ENCODE data around the gene SCP2D1. TPM values are rescaled to one million over a fixed set of nuclear protein-coding genes. Genes with fewer than 3 reads are reported as not detected.

Gene SCP2D1
- total and polyA plus RNA-seq, 4 donors = not detected

GRCh38 chr20:18837718-18838117 is 24.1 kb downstream of the SCP2D1 start:
- no peak for TF ChIP-seq CTCF (IDR thresholded peaks at IDR 0.05; ENCODE audit: control extremely low read depth, extremely low read depth)
- H3K4me1 ChIP-seq (ENCODE audit: control insufficient read depth in 5 of 5, insufficient read depth in 5 of 5, low read length in 5 of 5) = no peaks in the 10 kb centered on the region
- WGBS, 2 donors = 62 to 75% methylated on average over 3 of the region's 3 CpGs
- no peak overlapping the region for H3K4me3 ChIP-seq
- DNase-seq (peak in 2 of 3 donors; percentile 1 to 17), ATAC-seq (ENCODE audit: insufficient read depth, low FRiP score) (no peak)
- peaks cover 0 to 2% (median 0%) of the 10 kb centered on the region in 4 donors for H3K9me3 ChIP-seq (ENCODE audit: control insufficient read depth in 4 of 4, insufficient read depth in 3 of 4, low read length in 3 of 4)
- no peak overlapping the region for H3K9ac ChIP-seq (ENCODE audit: insufficient read depth in 1 of 2, low read length in 2 of 2)
- H3K36me3 ChIP-seq (ENCODE audit: control insufficient read depth in 4 of 4, insufficient read depth in 4 of 4, low read length in 4 of 4) = no peaks in the 10 kb centered on the region
- H3K27ac ChIP-seq (ENCODE audit: low read depth in 1 of 2, low read length in 1 of 2) = no peak overlapping the region
- no peaks in the 10 kb centered on the region for H3K27me3 ChIP-seq (ENCODE audit: control insufficient read depth in 3 of 3, insufficient read depth in 3 of 3, low read length in 2 of 3)

- Histone ChIP-seq H3K27me3 (ENCODE audit: control insufficient read depth in 3 of 3, insufficient read depth in 3 of 3, low read length in 2 of 3) (no peaks in the 10 kb centered on the region), H3K9ac (ENCODE audit: insufficient read depth in 1 of 2, low read length in 2 of 2) (no peak overlapping the region), H3K36me3 (ENCODE audit: control insufficient read depth in 4 of 4, insufficient read depth in 4 of 4, low read length in 4 of 4) (no peaks in the 10 kb centered on the region), H3K9me3 (ENCODE audit: control insufficient read depth in 4 of 4, insufficient read depth in 3 of 4, low read length in 3 of 4) (peaks cover 0 to 2% (median 0%) of the 10 kb centered on the region in 4 donors), H3K4me1 (ENCODE audit: control insufficient read depth in 5 of 5, insufficient read depth in 5 of 5, low read length in 5 of 5) (no peaks in the 10 kb centered on the region), H3K4me3 (no peak overlapping the region), H3K27ac (ENCODE audit: low read depth in 1 of 2, low read length in 1 of 2) (no peak overlapping the region)
- no peak for TF ChIP-seq CTCF (IDR thresholded peaks at IDR 0.05; ENCODE audit: control extremely low read depth, extremely low read depth)
- DNase-seq = no peak
- no peak for ATAC-seq (ENCODE audit: insufficient read depth, low FRiP score)
- WGBS, 2 donors = 89 to 90% methylated on average over 6 of the region's 6 CpGs
These were observed 26.1 kb downstream of the SCP2D1 start for GRCh38 chr20:18839507-18840247.

- TF ChIP-seq CTCF (IDR thresholded peaks at IDR 0.05; ENCODE audit: control extremely low read depth, extremely low read depth) = no peak
- 89% methylated on average over 8 of the region's 8 CpGs for WGBS, 2 donors
- Histone ChIP-seq H3K27me3 (ENCODE audit: control insufficient read depth in 3 of 3, insufficient read depth in 3 of 3, low read length in 2 of 3) (no peaks in the 10 kb centered on the region), H3K27ac (ENCODE audit: low read depth in 1 of 2, low read length in 1 of 2) (no peak overlapping the region), H3K36me3 (ENCODE audit: control insufficient read depth in 4 of 4, insufficient read depth in 4 of 4, low read length in 4 of 4) (no peaks in the 10 kb centered on the region), H3K4me1 (ENCODE audit: control insufficient read depth in 5 of 5, insufficient read depth in 5 of 5, low read length in 5 of 5) (no peaks in the 10 kb centered on the region), H3K9me3 (ENCODE audit: control insufficient read depth in 4 of 4, insufficient read depth in 3 of 4, low read length in 3 of 4) (peaks cover 0 to 2% (median 0%) of the 10 kb centered on the region in 4 donors), H3K4me3 (no peak overlapping the region), H3K9ac (ENCODE audit: insufficient read depth in 1 of 2, low read length in 2 of 2) (no peak overlapping the region)
- DNase-seq = no peak
- no peak for ATAC-seq (ENCODE audit: insufficient read depth, low FRiP score)
These were observed 26.7 kb downstream of the SCP2D1 start for GRCh38 chr20:18840248-18840645.

All from lung (tissue), 12 donors.